ENCODE results near the gene MED26.

The MED26 gene

DNA sequence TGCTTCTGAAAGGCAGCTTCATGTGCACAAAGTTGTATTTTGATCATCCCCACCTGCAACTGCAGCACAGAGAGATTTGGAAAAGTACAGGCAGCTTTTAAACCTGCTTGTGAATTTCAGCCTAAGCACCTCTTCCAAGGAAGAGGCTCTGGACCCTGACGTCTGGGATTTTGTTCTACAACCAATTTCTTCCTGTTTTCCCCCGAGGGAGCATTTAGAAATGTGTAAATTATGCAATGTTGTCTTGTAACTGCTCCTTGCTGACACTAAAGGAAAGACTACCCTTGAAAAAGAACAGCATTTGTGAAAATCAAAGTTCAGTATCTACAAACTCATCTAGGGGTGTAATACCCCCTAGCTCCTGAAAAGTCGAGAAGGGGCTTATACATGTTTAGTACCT is 15.4 kb downstream of the MED26 start:
- no peak for DNase-seq

DNA sequence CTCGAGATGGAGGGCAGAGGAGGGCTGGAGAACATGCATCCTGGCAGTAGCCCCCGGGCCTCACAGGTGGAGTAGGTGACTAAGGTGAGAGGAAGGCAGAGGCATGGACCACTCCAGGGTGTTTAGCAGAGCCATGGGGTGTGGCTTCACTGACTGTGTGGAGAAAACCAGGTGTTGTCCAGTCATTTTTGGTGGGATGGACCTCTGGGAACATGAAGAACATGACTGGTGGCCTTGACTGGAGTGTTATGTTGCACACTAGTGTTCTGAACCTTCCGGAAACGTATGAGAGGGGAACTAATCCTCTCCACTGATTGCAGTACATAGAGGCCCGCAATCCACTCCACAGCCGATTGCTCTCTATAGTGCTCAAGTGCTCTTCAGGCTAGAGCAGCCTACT is 16.9 kb downstream of the MED26 start:
- no peak for DNase-seq

DNA sequence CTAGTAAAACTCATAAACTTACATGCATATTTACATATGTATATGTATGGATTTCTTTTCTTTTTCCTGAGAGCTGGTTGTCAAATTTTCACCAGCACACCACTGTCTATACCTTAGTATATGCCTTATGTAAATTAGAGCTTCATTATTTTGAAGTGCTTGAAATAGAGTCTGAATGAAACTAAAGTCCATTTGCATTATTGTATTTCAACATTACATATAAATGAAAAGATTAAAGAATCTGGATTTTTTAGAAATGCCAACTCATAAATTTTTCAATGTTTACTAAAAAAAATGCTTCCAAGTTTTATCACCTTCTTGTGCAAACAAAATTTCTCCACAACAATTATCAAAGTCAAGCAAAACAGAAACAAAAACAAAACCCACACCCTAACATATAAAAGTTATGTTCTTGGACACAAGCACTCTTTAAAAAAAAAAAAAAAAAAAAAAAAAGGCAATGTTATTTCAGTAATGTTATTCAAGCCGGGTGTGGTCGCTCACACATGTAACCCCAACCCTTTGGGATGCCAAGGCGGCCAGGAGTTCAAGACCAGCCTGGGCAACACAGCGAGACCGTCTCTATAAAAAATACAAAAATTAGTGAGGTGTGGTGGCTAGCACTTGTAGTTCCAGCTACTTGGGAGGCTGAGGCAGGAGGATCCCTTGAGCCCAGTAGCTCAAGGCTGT is 18.3 kb downstream of the MED26 start:
- no peak for DNase-seq

DNA sequence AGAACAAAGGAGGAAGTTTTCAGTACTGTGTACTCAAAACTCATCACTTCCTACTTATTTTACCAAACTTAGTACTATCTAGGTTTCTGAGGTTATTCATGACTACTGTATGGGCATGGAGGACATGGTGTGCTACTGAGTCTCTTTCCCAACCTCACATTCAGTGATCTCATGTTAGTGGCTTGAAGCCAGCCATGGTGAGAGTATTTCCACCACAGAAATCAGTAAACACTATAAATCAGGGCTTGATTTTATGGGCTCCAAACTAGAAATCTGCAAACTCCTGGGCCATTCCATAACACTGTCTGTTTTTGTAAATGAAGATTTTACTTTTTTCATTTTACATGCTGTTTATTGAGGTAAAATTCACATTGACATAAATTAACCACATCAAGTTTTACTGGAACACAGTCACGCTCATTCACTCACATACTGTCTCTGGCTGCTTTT is 19.7 kb downstream of the MED26 start:
- DNase-seq, result no peak

DNA sequence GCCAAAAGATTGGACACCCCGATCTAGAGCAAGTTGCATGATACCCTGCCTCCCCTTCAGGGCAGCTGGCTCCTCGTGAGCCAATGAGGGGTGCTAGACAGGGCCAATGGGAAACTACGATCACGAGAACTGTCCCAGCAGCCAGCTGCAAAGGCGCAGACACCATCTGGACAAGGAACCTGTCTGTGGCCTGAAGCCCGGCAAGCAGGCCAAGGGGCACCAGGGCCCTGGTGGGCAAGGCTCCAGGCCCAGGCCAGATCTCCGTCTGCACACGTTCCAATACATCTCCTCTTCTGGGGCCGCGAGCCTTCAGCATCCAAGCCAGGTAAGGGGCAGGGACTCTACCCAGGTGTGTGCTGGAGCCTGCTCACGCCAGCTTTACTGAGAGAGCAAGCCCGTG is 20.2 kb downstream of the MED26 start:
- DNase-seq, result no peak

DNA sequence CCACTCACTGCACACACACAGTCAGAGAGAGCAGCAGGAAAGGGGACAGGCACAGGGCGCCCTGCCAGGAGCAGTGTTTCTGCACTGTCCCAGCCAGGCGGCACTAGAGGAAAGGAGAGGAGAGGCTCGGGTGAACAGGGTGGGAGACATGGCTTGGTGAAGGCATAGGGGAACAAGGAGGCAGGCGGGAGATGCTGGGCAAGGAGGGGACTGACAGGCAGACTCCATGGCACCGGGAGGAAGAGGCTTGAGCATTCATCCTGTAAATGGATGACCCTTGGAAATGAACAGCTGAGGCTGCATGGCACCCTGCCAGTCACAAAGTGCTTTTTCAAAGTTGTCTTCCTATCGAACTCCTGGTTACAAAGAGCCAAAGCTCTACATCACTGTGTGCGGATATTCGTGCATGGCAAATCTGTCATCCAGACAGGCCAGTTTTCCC is 22.4 kb downstream of the MED26 start:
- DNase-seq, result no peak

DNA sequence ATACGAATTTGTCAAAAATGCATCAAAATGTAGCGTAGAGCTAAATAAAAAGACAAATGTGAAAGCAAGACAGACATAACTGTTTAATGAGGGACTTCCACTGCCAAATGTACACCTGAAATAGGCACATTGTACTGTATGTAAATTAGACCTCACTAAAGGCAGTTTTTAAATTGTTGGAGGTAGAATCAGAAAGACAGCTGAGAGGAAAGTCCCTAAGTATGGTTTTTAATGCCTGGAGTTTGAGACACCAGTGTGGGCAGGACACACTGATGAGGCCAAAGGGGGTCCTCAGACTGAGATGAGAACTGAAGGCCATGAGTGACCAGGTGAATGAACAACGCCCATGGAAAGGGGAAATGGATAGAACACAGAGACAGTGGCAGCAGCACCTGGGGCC is 22.9 kb downstream of the MED26 start:
- DNase-seq, result no peak

DNA sequence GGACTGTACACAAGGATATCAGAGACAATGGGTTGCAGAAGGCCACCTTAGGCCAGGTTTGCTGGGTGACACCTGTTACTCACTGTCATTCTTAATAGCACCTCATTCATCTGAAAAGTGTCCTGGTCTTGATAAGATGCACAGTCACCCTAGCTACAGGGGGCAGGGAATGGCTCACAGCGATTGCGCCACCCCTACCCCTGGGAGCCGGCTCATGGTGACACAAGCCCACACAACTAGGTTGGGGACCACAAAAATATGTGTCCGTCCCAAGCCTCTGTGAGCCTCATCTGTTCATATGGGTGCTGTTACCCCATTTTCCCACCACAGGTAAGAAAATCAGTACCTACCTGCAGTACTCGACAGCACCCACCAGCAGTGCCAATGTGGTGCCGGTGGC is 23.4 kb downstream of the MED26 start:
- DNase-seq, result no peak

DNA sequence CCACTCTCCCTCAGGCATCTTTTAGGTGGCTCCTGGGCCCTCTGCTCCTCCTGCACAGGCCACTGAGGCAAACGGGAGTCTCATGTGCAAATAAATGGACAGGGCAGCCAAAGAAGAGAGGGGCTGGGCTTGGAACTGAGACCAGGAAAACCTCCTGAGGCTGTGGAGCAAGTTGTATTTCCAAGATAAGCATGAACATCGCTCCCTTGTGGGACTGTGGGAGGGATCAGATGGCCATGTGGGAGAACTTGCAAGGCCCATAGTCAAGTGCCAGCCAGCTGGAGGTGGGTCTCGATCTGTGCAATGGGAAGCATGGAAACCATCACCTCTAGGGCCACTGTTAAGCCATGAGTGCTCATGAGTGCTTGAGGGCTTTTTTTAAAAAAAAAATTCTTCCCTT is 24.9 kb downstream of the MED26 start:
- DNase-seq, result no peak

DNA sequence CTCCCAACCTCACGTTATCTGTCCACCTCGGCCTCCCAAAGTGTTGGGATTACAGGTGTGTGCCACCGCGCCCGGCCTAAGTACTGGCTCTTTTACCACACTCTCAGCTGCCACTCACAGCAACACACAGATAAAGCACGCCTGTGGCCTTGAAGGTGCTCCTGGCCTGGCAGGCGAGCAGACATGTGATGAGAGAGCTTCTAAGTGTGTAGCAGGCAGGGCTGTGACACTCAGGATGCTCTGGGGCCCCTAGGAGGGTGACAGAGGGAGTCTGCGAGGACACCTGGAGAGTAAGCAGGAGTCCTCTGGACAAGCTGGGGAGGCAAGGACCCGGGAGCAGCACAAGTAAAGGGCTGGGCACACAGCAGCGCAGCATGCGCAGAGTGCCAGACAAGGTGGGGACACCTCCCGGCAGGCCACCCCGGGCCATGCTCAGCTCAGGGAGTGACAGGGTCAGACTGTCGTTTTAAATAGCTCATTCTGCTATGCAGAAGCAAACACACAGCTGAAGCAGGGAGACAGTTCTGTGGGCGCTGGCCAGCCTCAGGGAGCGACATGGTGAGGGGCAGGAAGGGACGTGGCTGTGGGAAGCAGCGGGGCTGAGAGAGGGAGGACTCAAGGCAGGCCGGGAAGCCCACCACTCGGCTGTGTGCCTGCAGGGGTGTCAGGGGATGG is 26.5 kb downstream of the MED26 start:
- no peak for DNase-seq

DNA sequence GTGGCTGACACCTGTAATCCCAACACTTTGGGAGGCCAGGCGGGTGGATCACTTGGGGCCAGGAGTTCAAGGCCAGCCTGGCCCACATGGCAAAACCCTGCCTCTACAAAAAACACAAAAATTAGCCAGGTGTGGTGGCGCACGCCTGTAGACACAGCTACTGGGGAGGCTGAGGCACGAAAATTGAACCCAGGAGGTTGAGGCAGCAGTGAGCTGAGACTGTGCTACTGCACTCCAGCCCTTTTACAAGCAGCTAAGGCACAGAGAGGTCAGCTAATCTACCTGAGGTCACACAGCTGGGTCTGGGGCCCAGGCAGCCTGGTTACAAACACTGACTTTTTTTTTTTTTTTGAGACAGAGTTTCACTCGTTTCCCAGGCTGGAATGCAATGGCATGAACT is 27.2 kb downstream of the MED26 start:
- DNase-seq, result no peak

DNA sequence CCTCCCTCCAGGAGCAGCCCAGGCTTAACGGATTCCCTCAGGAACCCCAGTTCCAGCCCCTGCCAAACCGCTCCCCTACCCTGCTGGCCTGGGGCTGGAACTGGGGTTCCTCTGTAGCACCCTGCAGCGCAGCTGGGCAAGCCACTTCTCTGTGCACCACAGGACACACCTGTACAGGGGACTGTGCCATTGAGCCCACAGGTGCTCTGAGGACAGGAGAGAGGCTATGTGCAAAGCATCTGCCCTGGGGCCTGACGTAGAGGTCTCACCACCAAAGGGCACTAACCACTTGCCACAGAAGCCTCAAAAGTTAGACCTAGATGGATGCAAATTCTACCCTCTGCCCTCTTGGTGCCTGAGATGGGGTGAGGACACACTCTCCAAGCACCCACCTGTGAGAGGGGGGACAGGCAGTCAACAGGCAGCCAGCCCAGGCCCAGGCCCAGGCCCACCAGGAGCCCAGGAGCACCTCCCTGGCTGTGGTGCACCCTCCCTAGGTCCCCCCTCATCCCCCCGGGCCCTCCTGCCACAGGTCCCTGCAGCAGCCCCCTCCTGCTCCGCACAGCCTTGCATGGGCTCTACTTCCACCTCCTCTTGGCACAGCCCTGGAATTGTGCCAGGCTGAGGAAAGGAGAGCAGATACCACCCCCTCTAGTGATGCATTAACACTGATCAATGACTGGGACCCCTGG is 28.2 kb downstream of the MED26 start:
- no peak for DNase-seq

DNA sequence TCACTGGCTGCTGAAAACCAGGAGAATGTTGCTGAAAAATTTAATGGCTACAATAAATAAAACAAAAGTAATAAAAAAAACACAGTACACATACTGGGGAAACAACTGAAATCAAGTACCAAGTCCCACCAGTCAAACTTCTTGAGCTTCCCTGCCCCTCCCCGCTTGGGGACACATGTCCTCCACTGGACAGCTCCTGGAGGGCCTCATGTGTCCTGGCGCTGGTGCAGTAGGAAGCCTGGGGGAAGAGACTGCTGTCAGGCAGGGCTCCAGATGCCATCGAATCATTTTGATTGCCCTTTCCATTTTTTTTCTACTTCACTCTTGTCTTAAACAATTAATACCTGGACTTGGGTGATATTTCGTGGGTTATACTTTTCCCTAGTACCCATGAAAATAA is 29.2 kb downstream of the MED26 start:
- DNase-seq, result no peak

DNA sequence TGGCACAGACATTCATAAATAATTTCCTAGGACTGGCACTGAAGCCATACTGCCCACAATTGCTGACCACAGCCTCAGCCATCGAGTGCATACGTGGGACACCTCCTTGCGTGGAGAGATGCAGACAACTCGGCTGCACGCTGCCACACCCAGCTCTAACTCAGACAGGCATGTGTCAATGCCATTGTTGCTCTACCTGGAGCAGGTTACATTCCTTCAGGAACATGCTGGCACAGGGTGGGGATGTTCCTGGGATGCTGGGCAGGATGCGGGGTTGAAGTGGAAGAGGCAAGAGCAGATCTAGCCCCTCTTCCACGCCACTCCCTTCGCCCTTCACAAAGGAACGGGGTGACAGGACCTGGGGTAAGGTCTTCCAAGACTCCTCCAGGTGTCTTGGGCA is 31.6 kb downstream of the MED26 start:
- DNase-seq, result no peak

DNA sequence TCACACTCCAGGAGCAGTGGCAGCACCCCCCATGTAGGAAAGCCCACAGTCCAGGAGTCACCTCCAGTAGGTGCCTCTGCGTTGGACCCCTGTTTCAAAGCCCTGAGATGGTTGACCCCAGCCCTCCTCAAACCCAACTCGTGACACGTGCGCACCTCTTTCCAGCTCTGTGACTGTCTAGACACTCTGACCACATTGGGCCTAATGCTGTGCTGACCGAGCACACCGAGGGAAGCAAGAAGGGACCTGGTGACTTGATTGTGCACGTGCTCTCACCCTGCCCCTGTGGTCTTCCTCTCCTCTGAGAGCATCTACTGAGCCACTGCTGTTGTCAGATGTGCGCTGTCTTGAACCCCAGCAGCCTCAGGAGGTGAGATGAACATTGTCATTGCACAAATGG is 32.9 kb downstream of the MED26 start:
- DNase-seq, result no peak

DNA sequence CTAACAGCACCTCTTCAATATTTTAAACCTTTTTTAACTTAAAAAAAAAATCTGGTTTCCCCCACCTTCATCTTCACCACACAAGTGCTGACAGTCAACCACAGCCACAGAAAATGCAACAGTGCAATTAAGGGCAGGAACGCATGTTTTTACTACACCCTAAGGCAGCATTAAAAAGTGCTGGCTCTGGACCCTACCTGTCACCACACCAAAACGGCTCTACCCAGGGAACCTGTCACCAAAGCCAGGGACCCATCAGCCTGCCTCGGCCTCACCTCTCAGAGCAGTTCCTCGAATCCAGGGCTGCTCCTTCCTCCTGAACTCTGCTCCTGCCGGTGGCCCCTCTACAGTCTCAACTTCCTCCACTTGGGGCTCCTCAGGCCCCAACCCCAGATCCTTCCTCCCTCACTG is 33.3 kb downstream of the MED26 start:
- DNase-seq, result no peak

DNA sequence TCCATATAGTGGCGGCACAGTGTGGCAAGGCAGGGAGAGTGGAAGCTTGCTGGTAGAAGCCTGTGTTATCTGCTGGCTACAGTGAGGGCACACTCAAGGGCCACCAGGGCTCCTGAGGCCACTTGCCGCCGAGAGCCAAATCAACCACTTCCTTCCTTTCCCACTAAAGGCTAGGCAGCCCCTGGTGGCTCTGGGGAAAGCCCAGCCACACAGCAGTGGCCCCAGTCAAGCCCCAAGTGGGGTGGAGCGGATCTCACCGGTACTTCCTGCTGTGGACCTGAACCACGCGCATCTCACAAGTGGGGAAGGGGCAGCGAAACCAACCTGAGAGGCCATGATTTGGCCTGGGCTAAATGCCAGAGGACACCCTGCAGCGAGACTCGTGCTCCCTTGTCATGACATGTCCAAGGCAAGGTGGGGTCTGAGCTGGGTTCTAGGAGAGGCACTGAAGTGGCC is 33.8 kb downstream of the MED26 start:
- DNase-seq, result no peak

DNA sequence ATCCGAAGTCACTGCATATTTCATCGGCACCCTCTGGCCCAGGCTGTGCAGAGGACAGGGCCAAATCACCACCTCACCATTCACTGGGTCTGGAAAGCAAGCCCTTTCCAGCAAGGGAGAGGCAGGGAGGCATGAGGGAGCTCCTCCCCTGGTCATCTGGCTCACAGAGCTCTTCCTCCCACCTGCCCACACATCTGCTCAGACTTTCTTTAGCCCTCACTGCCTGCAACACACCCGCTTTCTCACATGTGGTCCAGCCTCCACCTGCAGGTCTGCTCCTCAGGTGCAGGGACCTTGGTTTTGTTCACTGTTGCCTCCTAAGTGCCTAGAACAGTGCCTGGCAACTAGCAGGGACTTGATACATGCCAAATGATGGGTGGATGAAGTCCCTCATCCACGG is 34.8 kb downstream of the MED26 start:
- DNase-seq, result no peak

DNA sequence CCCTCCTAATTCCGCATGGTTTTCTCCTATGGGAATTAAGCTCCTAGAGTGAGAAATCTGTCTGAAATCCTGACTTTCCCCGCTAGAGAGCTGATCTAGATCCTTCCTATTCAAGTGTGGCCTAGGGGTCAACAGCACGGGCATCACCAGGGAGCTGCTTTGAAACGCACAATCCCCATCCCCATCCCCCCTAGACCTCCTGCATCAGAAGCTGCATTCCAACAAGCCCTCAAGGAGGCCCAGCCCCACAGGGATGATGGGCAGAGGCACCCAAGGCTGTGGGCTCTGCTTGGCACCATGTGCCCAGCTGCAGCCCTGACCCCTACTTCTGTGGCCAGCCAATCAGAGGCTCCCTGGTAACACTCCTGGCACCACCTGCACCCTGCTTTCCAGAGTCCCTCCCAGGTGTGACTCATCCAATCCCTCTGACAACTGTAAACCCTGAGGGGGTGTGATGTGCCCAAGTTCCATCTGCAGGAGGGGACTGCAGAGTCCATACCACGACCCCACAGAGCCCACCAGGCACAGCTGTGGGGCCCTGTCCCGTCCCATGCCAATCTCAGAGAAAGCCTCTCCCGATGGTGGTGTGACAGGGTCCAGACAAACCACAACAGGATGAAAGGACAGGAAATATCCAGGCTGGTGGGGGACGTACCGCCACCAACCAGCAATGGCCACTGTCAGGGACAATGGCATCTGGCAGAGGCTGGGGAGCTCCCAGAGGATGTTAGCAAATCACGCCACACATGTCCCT is 36.0 kb downstream of the MED26 start:
- DNase-seq, result peak; percentile 5

DNA sequence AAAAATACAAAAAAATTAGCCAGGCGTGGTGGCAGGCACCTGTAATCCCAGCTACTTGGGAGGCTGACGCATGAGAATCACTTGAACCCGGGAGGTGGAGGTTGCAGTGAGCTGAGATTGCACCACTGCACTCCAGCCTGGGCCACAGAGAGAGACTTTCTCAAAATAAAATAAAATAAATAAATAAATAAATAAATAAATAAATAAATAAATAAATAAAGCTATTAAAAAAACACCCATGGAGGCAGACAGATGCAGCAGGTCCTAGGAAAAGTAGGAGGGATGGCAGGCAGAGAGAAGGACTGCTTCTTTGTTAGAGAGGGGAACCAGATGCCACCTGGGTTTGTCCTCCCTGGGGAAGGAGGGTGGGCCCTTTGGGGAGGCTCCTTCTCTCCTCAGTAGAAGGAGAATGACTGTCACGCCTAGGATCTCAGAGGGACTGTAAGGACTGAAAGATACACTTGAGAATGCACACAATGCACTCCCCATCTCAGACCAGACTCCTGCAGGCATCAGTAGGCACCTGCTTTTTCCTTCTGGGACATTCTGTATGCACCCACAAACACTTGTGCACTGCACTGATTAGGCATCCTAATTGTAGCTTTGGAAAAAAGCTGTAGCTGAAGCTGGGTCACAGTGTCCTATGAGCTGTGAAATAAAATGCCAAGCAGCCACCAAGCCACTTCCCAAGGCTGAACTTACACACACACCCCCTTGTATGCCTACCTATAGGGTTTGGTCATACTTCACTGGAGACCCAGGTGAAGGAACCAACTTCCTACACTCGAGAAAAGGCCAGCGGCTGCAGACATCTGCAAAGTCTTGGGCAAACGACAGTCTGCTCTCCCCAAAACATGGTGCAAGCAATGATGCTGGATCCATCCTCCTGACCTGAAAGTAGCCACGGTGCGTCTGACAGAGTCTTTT is 36.9 kb downstream of the MED26 start:
- no peak for DNase-seq

DNA sequence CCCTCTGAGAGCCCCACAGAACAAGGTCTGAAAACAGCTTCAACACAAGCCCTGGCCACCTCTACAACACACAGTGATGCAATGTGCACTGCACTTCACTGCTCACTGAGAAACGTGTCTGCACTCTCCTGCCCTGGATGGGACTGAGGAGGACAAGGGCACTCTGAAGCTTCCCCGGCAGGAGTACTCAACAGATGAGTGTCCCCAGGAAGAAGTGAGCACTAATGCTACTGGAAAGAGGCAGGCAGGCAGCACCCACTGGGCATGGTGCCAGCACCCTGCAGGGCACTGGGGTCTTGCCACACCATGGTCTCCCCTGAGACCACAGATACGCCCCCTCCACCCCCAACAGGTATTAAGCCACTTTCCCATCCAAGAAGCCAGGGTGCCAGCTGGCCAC is 38.1 kb downstream of the MED26 start:
- no peak for DNase-seq

Measured in DMS53 (cell line).